IPS-20b (cell line): Measurements from ENCODE around the gene CCDC169.
"Not testable (repeated sequence)": the region's sequence is repeated elsewhere in the genome, so short reads cannot be mapped to it uniquely, and the experiment has no call there.

Experiments used
- H3K27ac ChIP-seq: one replicate; pipeline ENCODE4 v1.5.1; 2013; ENCODE audit warnings: low read length
- H3K27me3 ChIP-seq: 2 replicates; pipeline ENCODE4 v1.6.1; 2013; ENCODE audit warnings: mild to moderate bottlenecking, low read length, inconsistent platforms; ENCODE audit not compliant: insufficient read depth
- H3K36me3 ChIP-seq: 2 replicates; pipeline ENCODE4 v1.6.1; 2013; ENCODE audit warnings: low read depth, mild to moderate bottlenecking, inconsistent platforms, low read length, moderate library complexity; ENCODE audit not compliant: insufficient read depth
- H3K4me1 ChIP-seq: 2 replicates; pipeline ENCODE4 v1.6.1; 2013; ENCODE audit warnings: mild to moderate bottlenecking, control low read depth, inconsistent platforms, low read length, moderate library complexity; ENCODE audit not compliant: insufficient read depth
- H3K4me3 ChIP-seq: 2 replicates; pipeline ENCODE4 v1.5.1; 2013; ENCODE audit warnings: mild to moderate bottlenecking, low read length, inconsistent platforms
- H3K9ac ChIP-seq: 2 replicates; pipeline ENCODE4 v1.6.1; 2013; ENCODE audit warnings: low read depth, mild to moderate bottlenecking, inconsistent platforms, low read length, moderate library complexity
- H3K9me3 ChIP-seq: 2 replicates; pipeline ENCODE4 v1.6.1; 2013; ENCODE audit warnings: mild to moderate bottlenecking, low read depth, low read length, inconsistent platforms; ENCODE audit not compliant: insufficient read depth

The CCDC169 gene

GRCh38 chr13:36332986-36333385 lies 35.4 kb upstream of the CCDC169 start:
- H3K27ac ChIP-seq, result no peak overlapping the region
- no peaks in the 10 kb centered on the region for H3K27me3 ChIP-seq
- no peak overlapping the region for H3K4me3 ChIP-seq
- no peak overlapping the region for H3K9ac ChIP-seq
- 0 out of 2 replicates have a peak, but pooled peaks cover 3% of the 10 kb centered on the region for H3K4me1 ChIP-seq
- peaks cover 32% of the 10 kb centered on the region for H3K36me3 ChIP-seq
- H3K9me3 ChIP-seq, result no peaks in the 10 kb centered on the region

- not testable (repeated sequence) for H3K9ac ChIP-seq, H3K27me3 ChIP-seq, H3K27ac ChIP-seq, H3K9me3 ChIP-seq, H3K4me1 ChIP-seq, H3K4me3 ChIP-seq
- peaks cover 35% of the 10 kb centered on the region for H3K36me3 ChIP-seq
Measured at GRCh38 chr13:36332255-36332654, 34.6 kb upstream of the CCDC169 start.

DNA sequence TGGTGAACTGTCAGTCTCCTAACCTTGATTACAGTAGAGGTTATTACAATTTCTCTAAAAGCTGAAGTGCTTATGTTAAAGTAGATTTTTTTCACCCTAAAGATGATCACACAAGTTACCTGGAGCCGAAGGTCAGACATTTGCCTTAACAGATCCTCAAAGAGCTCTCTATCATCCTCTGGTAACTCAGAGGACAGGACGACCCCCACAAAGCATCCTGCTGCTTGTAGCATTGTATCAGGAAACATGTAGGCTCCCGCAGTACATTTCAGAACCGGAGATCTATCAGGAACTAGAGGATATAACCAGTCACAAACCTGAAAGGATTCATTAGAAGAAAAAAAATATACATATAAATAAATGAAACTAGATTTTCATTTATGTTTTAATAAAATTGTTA lies 33.7 kb upstream of the CCDC169 start:
- Histone ChIP-seq H3K4me1 (no peaks in the 10 kb centered on the region), H3K36me3 (peaks cover 45% of the 10 kb centered on the region), H3K27me3 (no peaks in the 10 kb centered on the region), H3K9ac (no peak overlapping the region), H3K4me3 (no peak overlapping the region), H3K9me3 (no peaks in the 10 kb centered on the region), H3K27ac (no peak overlapping the region)

DNA sequence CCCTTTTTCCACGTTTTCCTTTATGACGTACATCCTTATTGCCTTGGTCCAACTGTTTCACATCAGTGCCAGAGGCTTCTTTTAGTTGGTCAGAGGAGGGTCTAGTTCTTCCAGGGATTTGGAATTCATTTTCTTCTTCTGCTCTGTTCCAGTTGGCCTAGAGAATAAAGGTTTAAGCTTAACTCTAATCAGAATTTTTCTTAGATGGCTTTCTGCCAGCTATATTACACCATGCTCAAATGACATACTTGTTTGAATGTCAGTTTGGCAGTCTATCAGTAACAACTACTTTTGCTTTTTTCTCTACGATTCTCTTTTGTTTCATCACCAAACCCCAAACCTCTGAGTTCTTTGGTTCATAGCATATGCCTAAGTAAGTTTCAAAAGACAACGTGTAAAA lies 31.7 kb upstream of the CCDC169 start:
- no peak overlapping the region for H3K27ac ChIP-seq
- peaks cover 12% of the 10 kb centered on the region for H3K4me1 ChIP-seq
- H3K9ac ChIP-seq, result no peak overlapping the region
- H3K4me3 ChIP-seq, result no peak overlapping the region
- H3K36me3 ChIP-seq, result peaks cover 54% of the 10 kb centered on the region
- H3K27me3 ChIP-seq, result no peaks in the 10 kb centered on the region
- H3K9me3 ChIP-seq, result no peaks in the 10 kb centered on the region

- Histone ChIP-seq H3K9me3 (no peaks in the 10 kb centered on the region), H3K9ac (no peak overlapping the region), H3K4me1 (peaks cover 15% of the 10 kb centered on the region), H3K36me3 (peaks cover 54% of the 10 kb centered on the region), H3K27ac (no peak overlapping the region), H3K4me3 (no peak overlapping the region), H3K27me3 (no peaks in the 10 kb centered on the region)
Measured at GRCh38 chr13:36328821-36329220, 31.2 kb upstream of the CCDC169 start.

- Histone ChIP-seq H3K9ac (no peak overlapping the region), H3K27me3 (no peaks in the 10 kb centered on the region), H3K27ac (no peak overlapping the region), H3K9me3 (no peaks in the 10 kb centered on the region), H3K4me3 (no peak overlapping the region), H3K36me3 (peaks cover 62% of the 10 kb centered on the region), H3K4me1 (peaks cover 22% of the 10 kb centered on the region)
Measured at GRCh38 chr13:36325912-36326311, 28.3 kb upstream of the CCDC169 start.

DNA sequence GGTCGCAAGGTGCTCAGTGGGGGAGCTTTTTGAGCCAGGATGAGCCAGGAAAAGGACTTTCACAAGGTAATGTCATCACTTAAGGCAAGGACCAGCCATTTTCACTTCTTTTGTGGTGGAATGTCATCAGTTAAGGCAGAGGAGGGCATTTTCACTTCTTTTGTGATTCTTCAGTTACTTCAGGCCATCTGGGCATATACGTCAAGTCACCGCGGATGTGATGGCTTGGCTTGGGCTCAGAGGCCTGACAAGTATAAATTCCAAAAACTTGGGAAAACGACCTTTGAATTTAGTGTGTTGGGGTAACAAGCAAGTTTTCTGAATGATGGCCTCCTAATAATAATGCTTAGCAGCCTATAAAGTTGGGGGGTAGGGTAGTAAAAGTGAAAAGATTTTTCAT lies 27.3 kb upstream of the CCDC169 start:
- peaks cover 22% of the 10 kb centered on the region for H3K4me1 ChIP-seq
- H3K9me3 ChIP-seq, H3K27me3 ChIP-seq, H3K4me3 ChIP-seq, H3K27ac ChIP-seq: not testable (repeated sequence)
- peak overlapping the region; percentile 65; the same call in 1 of the 2 replicates for H3K9ac ChIP-seq
- H3K36me3 ChIP-seq, result peaks cover 52% of the 10 kb centered on the region

- no peak overlapping the region for H3K4me3 ChIP-seq
- no peaks in the 10 kb centered on the region for H3K27me3 ChIP-seq
- peaks cover 45% of the 10 kb centered on the region for H3K36me3 ChIP-seq
- H3K9ac ChIP-seq, result no peak overlapping the region
- peaks cover 22% of the 10 kb centered on the region for H3K4me1 ChIP-seq
- H3K27ac ChIP-seq, result no peak overlapping the region
- no peaks in the 10 kb centered on the region for H3K9me3 ChIP-seq
Measured at GRCh38 chr13:36323951-36324566, 26.4 kb upstream of the CCDC169 start.

GRCh38 chr13:36323408-36323807 lies 25.8 kb upstream of the CCDC169 start:
- no peak overlapping the region for H3K27ac ChIP-seq
- H3K36me3 ChIP-seq, result peaks cover 39% of the 10 kb centered on the region

GRCh38 chr13:36319793-36320192 lies 22.2 kb upstream of the CCDC169 start:
- peaks cover 17% of the 10 kb centered on the region for H3K36me3 ChIP-seq
- peaks cover 17% of the 10 kb centered on the region for H3K4me1 ChIP-seq
- not testable (repeated sequence) for H3K4me3 ChIP-seq, H3K9me3 ChIP-seq, H3K27ac ChIP-seq, H3K27me3 ChIP-seq, H3K9ac ChIP-seq

More at GRCh38 chr13:36323408-36323807, 25.8 kb upstream of the CCDC169 start:
- H3K27me3 ChIP-seq, result no peaks in the 10 kb centered on the region
- no peaks in the 10 kb centered on the region for H3K9me3 ChIP-seq
- H3K4me3 ChIP-seq, result no peak overlapping the region
- H3K4me1 ChIP-seq, result peaks cover 22% of the 10 kb centered on the region
- no peak overlapping the region for H3K9ac ChIP-seq

- Histone ChIP-seq H3K4me3 (no peak overlapping the region), H3K27ac (no peak overlapping the region), H3K27me3 (no peaks in the 10 kb centered on the region), H3K9ac (no peak overlapping the region), H3K36me3 (peaks cover 41% of the 10 kb centered on the region), H3K9me3 (peaks cover 7% of the 10 kb centered on the region), H3K4me1 (peaks cover 21% of the 10 kb centered on the region)
Measured at GRCh38 chr13:36313047-36313969, 15.7 kb upstream of the CCDC169 start.
